HG03439 (cell line): Measurements from ENCODE around the gene EFCAB6.

Experiments used
- ATAC-seq: cut with Tn5 transposase; IDR thresholded peaks from one replicate; pipeline ENCODE4 v1.9.1; 2021; ENCODE audit warnings: mild to moderate bottlenecking, moderate library complexity; ENCODE audit not compliant: unreplicated experiment

The EFCAB6 gene

DNA sequence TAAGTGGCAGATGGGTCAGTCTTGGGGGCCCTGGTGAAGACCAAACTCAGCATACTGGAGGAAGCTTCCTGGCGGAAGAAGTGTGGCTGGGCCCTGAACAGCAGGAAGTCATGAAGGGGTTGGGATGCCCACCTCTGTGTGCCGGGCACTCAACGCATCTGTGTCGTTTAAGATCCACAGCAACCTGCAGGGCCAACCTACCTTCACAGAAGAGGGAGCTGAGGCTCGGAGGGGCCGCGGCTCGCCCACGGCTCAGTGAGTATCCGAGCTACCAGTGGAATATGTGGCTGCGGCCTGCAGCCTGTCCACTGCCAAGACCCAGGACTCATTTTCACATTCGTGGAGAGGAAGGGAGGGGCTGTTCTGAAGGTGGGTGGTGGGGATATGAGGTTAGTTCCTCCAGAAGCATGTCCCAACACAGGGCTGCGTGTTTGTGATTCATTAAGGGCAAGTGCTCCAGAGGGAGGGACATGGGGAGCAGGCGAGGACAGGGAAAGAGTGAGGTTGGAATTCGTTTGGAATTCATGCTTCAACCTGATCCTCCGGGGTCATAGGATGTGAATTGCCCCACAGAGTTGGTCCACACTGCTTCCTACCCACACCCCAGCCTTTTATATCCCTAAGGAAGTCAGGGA, 300.7 kb downstream of the EFCAB6 start:
- no peak for ATAC-seq

DNA sequence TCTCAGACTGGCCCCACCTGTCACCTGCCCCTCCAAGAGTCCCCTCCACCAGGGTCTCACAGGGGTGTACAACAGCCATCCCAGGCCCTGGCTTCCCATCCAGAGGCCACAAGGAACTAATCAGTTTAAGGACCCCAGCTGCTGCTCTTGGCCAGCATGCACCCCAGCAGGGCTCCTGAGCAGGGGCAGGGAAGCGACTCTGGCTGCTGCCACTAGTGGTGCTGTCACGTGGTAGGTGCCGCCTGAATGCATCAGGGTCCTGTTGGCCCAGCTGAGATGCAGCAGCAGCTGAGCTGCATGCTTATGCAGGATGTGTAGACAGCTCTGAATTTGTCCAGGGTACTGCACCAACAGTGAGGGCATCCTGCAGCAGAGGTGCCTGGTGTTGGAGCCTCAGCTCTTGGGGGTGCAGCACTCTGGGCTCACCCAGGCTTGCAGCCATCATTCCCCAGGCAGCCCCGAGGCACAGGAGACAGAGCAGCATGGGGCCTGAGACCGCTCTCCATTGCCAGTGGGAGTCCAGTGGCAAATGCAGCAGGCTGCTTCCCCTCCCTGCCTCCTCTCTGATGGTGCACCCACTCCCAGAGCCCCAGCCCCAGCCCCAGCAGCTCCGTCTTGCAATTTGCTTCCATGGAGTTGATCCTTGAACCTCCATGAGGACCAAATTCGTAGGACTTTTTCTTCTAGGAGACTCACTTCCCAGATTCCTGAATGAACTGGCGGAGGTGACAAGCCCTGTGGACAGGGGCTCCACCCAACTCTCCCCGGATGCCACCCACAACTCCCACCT, 301.6 kb downstream of the EFCAB6 start:
- no peak for ATAC-seq

DNA sequence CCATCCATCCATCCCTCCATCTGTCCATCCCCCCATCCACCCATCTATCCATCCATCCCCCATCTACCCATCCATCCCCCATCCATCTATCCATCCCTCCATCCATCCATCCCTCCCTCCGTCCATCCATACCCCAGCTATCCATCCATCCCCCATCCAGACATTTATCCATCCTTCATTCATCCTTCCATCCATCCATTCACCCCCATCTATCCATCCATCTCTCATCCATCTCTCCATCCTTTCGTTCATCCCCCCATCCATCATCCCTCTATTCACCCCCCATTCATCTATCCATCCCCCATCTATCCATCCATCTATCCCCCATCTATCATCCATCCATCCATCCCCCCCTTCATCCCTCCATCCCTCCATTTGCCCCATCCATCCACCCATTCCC, 302.8 kb downstream of the EFCAB6 start:
- no peak for ATAC-seq

DNA sequence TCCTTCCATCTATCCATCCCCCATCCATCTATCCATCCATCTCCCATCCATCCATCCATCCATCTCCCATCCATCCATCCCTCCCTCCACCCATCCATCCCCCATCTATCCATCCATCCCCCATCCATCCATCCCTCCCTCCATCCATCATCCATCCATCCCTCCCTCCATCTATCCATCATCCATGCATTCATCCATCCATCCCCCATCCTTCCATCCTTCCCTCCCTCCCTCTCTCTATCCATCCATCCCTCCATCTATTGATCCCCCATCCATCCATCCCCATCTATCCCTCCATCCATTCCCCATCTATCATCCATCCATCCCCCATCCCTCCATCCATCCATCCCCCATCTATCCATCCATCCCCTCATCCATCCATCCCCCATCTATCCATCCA, 303.6 kb downstream of the EFCAB6 start:
- no peak for ATAC-seq

DNA sequence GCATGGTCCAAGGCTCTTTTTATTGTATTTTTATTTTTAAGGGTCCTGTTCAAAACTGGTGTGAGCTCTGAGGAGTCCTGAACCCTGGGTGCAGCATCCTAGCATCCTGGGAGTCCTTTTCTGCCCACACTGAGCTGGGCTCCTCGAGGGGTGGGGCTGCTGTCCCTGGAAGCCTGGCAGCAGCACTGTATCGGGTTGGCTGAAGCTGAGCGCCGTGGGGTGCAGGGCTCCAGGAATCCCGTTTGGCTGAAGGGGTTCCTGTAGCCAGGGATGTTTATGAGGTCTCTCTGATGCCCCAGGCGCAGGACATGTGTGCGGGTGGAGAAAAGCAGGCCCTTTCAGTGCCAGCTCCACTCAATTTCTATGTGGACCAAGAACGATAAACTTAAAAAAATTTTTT, 304.9 kb downstream of the EFCAB6 start:
- no peak for ATAC-seq

DNA sequence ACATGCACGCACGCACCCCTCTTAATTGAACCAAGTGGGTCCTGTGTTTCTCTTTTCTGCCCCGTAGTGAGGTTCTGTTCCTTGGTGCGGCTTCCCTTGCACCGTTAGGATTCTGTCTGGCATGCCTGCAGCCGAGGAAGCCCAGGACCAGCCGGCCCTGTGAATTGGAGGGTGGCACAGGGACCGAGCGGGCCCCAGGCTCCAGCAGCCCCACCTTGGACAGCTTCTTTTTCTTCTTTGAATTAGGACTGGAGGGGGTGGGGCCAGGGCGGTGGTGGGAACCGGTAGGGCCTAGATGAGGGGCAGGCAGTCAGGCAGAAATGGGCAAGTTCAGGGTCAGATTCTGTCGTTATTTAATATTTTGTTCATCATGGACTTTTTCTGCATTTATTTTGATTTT, 305.6 kb downstream of the EFCAB6 start:
- no peak for ATAC-seq

DNA sequence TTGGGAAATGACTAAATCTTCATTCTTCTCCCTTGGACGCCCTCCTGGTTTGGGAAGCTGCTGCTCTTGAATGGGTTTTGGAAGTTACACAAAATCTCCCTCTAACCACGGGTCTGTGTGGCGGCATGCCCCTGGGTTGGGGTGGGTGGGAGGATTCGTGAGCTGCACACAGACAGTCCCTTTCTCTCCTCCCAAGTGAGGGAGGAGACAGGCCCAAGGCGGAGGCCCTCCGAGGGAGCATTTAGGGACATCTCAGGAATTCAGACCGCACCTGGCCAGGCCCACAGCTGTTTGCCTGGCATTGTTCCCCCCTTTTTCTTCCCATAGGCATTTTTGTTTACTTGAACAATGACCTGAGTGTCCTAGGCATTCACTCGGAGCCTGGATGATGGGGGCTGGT, 306.2 kb downstream of the EFCAB6 start:
- no peak for ATAC-seq

DNA sequence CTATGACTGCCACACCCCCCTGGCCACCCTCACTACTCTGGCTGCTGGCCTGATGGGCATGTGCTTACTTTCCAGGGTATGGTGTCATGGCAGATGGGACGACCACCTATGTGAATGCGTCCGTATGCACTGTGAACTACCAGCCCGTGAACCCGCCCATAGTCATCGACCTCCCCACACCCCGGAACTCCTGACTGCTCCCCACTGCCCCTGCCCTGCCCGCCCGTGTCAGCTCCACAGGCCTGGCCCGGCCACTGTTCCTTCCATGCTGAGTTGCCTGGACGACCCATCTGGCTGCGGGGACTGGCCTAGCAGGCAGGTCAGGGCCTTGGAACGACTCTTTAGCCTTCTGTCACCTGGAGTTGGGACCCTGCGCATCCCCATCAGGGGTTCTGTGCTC, 306.7 kb downstream of the EFCAB6 start:
- no peak for ATAC-seq

DNA sequence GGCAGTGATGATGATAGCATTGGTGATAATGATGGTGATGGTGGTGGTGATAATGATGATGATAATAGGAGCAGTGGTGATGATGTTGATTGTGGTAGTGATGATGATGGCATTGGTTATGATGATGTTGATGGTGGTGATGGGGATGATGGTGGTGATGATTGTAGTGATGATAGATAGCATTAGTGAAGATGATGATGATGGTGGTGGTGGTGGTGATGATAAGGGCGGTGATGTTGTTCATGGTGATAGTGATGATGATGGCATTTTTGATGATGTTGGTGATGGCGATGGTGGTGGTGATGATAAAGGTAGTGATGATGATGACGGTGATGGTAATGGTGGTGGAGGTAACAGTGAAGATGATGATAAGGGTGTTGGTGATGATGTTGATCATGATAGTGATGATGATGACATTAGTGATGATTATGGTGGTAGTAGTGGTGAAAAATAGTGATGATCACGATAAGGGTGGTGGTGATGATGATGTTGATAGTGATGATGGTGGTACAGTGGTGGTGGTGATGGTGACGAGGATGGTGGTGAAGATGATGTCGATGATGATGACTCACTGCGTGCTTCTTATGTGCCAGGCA, 307.3 kb downstream of the EFCAB6 start:
- no peak for ATAC-seq

DNA sequence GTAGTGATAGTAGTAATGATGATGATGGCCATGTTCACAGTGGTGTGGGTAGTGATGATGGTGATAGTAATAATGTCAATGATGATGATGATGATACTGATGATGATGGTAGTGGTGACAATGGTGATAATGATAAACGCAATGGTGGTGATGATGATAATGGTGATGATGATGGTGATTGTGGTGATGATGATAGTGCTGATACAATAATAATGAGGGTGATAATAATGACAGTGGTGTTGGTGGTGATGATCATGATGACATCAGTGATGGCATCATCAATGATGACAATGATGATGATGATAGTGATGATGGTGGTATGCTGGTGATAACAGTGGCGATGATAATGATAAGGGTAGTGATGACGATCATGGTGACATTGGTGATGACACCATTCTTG, 308.0 kb downstream of the EFCAB6 start:
- ATAC-seq = no peak

DNA sequence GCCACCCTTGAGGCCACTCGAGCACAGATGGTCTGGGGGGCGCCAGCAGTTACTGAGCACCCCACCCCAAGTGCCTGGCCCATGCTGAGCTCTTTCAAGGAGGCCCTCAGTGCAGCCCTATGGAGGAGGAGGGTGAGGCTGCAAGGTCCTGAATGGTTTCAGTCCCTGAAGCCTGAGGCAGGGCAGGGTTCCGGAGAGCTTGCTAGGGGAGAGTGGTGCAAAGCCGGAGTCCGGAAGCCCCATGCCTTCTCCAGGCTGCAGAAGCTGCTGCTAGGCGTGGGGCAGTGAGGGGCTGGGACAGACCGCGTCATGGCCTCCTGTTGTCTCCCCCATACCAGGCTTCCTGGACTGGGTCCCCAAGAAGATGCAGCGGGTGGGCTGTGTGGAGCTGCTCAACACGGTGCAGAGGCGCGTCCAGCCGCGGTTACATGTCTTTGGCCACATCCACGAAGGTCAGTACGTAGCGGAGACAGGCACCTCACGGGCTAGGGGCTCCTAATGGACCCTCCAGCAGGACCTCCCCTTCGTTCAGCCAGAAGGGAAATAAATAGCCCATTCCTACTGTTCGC, 309.7 kb downstream of the EFCAB6 start:
- ATAC-seq = no peak

DNA sequence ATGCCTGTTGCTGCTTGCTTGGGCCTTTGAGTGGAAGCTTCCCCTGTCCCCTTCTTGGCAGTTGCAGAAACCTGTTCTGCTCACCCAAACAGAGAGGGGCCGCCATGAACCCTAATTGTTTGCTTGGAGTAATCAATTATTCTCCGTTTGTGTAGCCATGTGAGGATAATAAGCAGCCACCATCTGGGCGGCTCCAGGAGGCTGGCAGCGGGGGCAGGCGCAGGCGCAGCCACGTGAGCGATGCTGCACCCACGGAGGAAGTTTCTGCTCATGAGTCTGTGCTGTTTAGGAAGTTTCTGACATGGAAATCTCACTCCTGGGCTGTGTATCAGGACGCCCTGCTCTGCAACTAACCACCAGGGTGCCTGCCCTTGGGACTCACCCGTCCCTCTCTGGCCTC, 310.2 kb downstream of the EFCAB6 start:
- ATAC-seq = no peak

DNA sequence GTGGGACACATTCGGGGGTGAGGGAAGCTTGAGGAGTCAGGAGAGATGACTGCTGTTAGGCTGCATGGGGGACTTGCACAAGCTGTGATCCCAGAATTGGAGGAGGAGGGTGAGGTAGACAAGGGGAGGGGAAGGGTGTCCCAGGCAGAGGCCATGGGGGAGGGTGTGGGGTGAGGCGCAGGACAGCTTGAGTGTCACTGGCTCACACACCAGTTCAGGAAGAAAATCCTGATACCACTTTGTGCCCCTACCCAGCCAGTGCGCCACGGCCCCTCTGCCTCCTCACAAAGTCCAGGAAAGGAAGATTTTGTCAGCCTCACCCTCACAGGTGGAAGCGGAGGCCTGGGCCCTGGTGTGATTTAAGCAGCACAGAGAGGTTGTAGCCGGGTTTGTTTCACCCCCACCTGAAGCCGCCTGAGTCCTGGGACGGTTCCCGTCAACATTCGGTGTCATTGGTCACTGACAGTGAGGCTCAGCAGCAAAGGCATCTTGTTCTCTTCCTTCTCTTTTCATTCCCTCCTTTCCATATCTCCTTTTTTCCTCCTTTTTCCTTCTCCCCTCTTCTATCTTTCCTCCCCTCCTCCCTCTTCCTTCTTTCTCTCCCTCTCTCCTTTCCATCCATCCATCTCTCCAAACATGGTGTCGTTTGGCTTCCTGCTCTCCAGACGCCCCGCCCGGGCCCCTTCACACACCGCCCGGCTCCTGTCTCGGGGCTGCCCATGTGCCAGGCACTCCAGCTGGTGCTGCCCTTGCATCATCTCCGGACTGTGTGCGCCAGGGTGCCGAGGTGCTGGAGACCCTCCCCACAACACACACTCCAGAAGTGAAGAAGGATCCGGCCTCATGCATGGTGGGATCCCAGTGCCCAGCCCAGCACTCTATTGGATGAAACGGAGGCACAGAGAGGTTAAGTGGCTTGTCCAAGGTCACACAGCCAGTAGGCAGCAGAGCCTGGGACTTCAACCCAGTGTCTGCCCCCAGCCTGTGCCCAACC, 311.0 kb downstream of the EFCAB6 start:
- ATAC-seq = no peak

DNA sequence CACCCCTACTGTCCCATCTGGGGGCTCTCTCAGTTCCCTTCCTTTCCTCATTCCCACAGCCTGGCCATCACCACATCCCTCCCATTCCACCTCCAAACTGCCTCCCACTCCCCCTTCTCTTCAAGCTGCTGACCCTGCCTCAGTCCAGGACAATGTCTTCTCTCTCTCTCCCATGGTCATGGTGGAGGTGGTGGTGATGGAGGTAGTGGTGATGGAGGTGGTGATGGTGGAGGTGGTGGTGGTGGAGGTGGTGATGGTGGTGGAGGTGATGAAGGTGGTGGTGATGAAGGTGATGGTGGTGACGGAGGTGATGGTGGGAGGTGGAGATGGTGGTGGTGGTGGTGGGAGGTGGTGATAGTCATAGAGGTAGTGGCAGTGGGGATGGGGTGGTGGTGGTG, 313.2 kb downstream of the EFCAB6 start:
- no peak for ATAC-seq

DNA sequence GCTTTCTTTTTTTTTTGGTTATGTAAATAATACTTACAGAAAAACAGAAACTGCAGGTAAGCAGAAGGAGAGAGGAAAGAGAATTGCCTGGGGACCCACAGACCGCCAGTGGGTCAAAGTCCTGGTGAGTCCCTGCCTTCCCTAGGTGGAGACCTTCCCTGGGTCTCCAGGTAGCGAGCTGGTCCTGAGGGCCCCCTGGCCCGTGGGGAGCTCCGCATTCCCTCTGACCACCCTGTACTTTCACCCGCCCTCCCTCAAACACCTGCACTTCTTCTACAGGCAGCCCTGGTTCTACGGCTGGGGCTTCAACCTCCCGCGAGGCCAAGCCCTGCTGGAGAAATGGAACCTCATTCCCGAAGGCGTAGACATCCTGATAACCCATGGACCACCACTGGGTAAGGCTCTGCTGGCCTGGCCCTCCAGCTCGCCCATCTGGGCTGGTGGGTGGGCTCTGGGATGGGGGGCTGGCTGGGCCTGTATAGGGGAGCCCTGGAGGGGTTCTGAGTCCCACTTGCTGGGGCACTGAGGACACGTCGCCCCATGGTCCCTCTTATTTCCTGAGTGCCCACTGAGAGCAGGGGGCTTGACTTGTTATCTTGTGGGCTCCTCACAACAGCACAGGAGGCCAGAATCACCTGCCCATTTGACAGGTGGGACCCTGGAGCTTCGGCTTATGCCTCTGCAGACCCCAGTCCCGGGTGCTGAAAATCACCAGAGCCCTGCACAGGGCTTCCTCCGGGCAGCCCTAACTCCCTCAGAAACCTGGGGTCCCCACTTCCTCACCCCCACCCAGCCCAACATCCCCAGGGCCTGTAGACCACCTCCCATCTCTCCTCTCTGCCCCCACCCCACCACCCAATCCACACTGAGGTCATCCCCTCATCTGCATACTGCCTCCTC, 313.9 kb downstream of the EFCAB6 start:
- ATAC-seq = no peak

DNA sequence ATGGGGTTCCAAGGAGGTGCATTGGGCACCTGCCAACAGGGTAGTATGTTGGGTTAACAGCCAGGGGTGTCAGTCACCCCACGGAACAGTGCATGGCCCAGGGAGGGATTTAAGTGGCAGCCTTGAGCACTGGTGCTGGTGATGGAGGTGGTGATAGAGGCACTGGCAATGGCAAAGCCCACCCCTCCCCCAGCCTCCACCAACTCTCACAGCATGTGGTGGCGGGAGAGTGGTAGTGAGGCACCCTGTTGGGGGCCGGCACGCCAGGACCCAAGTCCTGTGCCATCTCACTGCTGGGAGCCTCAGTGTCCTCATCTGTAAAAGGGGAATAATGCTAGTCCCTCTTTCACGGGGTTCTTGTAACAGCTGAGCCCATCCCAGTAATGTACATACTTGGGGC, 318.8 kb downstream of the EFCAB6 start:
- ATAC-seq = no peak

DNA sequence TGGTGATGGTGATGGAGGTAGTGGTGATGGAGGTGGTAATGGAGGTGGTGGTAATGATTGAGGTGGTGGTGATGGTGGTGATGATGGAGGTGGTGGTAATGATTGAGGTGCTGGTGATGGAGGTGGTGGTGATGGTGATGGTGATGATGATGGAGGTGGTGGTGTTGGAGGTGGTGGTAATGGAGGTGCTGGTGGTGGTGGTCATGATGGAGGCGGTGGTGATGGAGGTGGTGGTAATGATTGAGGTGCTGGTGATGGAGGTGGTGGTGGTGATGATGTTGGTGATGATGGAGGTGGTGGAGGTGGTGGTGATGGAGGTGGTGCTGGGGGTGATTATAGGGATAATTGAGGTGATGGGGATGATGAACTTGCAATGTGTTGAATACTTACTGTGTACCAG, 320.4 kb downstream of the EFCAB6 start:
- no peak for ATAC-seq

DNA sequence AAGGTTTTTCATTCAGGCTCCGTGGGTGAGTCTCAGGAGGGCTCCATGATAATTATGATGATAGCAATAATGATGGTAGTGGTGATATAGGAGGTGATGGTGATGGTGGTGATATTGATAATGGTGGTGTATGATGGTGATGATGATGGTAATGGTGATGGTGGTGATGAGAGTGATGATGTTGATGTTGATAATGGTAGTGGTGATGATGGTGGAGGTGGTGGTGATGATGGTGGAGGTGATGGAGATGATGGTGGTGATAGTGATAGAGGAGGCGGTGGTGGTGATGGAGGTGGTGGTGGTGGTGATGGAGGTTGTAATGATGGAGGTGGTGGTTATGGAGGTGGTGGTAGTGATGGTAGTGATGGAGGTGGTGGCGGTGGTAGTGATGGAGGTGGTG, 320.9 kb downstream of the EFCAB6 start:
- ATAC-seq = no peak

DNA sequence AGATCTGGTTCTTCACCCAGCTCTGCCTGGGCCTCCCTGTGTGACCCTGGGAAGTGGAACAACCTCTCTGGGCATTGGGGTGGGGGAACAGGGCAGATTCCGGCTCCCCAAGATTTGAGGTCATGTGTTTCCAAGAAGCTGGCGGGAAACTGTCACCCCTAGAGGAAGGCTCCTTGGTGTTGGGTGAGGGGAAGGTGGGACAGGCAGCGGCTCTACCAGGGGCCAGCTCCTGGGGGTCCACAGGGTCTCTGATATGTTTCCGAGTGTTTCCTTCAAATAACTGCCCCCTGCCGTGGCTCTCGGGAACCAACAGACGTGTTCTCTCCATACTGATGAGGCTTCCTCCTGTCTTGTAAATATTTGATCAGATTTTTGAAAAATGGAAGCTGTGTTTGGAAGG, 321.8 kb downstream of the EFCAB6 start:
- ATAC-seq = no peak

DNA sequence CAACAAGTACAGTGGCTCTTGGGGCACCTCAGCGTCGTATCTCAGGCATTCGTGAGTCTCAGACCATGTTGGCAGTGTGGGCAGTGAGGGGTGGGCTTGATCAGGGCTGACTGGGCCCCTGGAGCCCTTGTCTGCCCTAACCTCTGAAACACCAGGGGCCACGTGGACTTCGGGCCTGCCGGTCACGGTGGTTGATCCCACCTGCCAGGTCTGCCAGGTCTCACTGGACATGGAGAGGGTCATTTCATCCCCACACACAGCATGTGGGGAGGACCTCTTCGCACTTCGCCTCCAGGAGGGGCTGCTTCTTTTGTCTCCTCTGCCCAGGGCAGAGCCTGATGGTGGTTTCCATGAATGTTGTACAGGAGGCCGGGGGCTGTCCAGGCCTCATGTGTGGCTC, 323.2 kb downstream of the EFCAB6 start:
- no peak for ATAC-seq
